GM18505 (cell line): ENCODE data around the gene MICOS13.

Experiments used
- ATAC-seq: cut with Tn5 transposase; IDR thresholded peaks from one replicate; pipeline ENCODE4 v1.9.1; 2021; ENCODE audit not compliant: unreplicated experiment
- POLR2A ChIP-seq: IDR thresholded peaks from 4 replicates; pipeline ENCODE4 v1.6.1; 2011; ENCODE audit warnings: borderline replicate concordance; ENCODE audit not compliant: insufficient read depth, insufficient read length; ENCODE audit errors: extremely low read depth

The MICOS13 gene

GRCh38 chr19:5673752-5674151, 6.6 kb downstream of the MICOS13 start:
- no peak for ATAC-seq
- TF ChIP-seq POLR2A, result no peak

- no peak for ATAC-seq
- peak; percentile 15 for TF ChIP-seq POLR2A
Measured at GRCh38 chr19:5672708-5673459, 7.4 kb downstream of the MICOS13 start.

GRCh38 chr19:5671600-5671999, 8.7 kb downstream of the MICOS13 start:
- no peak for ATAC-seq
- TF ChIP-seq POLR2A, result no peak

- ATAC-seq, result no peak
- TF ChIP-seq POLR2A, result no peak
Measured at GRCh38 chr19:5669212-5669611, 11.1 kb downstream of the MICOS13 start.

GRCh38 chr19:5667751-5668271, 12.5 kb downstream of the MICOS13 start:
- TF ChIP-seq POLR2A, result no peak
- ATAC-seq, result no peak

- ATAC-seq, result no peak
- TF ChIP-seq POLR2A, result no peak
Measured at GRCh38 chr19:5666921-5667610, 13.2 kb downstream of the MICOS13 start.

GRCh38 chr19:5665781-5666513, 14.4 kb downstream of the MICOS13 start:
- TF ChIP-seq POLR2A, result no peak
- no peak for ATAC-seq

GRCh38 chr19:5664515-5664914, 15.8 kb downstream of the MICOS13 start:
- ATAC-seq, result no peak
- no peak for TF ChIP-seq POLR2A

GRCh38 chr19:5663904-5664303, 16.4 kb downstream of the MICOS13 start:
- TF ChIP-seq POLR2A, result no peak
- no peak for ATAC-seq

GRCh38 chr19:5661483-5661882, 18.8 kb downstream of the MICOS13 start:
- TF ChIP-seq POLR2A, result no peak
- no peak for ATAC-seq

GRCh38 chr19:5655412-5655811, 24.9 kb downstream of the MICOS13 start:
- TF ChIP-seq POLR2A, result no peak
- ATAC-seq, result no peak

GRCh38 chr19:5654931-5655330, 25.4 kb downstream of the MICOS13 start:
- ATAC-seq, result no peak
- no peak for TF ChIP-seq POLR2A

GRCh38 chr19:5652261-5652660, 28.1 kb downstream of the MICOS13 start:
- no peak for ATAC-seq
- TF ChIP-seq POLR2A, result no peak

- ATAC-seq, result no peak
- TF ChIP-seq POLR2A, result no peak
Measured at GRCh38 chr19:5651361-5651760, 29.0 kb downstream of the MICOS13 start.

- no peak for ATAC-seq
- TF ChIP-seq POLR2A, result no peak
Measured at GRCh38 chr19:5648464-5648863, 31.9 kb downstream of the MICOS13 start.
